Transverse colon (tissue), 4 donors: ENCODE data around the gene LRRC58. TPM values are rescaled to one million over a fixed set of nuclear protein-coding genes. Genes with fewer than 3 reads are reported as not detected.

Source experiments
- DNase-seq: peaks from one replicate; pipeline ENCODE4 v3.0.0-alpha.2; 2019
- H3K27ac ChIP-seq, 4 donors: fragments of 200-600 bp; sonication (generic); 2 replicates each; pipeline ENCODE4 v1.5.1; 2016 to 2018; ENCODE audit warnings: inconsistent platforms in 4 of 4
- H3K27me3 ChIP-seq: fragments of 200-600 bp; sonication (generic); 2 replicates; pipeline ENCODE4 v1.5.1; 2017; ENCODE audit warnings: inconsistent platforms
- H3K36me3 ChIP-seq, 4 donors: fragments of 200-600 bp; sonication (generic); 2 replicates each; pipeline ENCODE4 v1.5.1; 2017 to 2019; ENCODE audit warnings: inconsistent platforms in 4 of 4
- H3K4me1 ChIP-seq, 4 donors: fragments of 200-600 bp; sonication (generic); 2 replicates each; pipeline ENCODE4 v1.5.1; 2017 to 2020; ENCODE audit warnings: inconsistent platforms in 4 of 4
- H3K4me3 ChIP-seq, 4 donors: fragments of 200-600 bp; sonication (generic); 1 replicate in 1 of 4; 2 replicates in 3 of 4; pipeline versions ENCODE4 v1.5.1 to v1.6.1; 2017 to 2019; ENCODE audit warnings: inconsistent platforms in 4 of 4
- H3K9me3 ChIP-seq, 2 donors: fragments of 200-600 bp; sonication (generic); 2 replicates each; pipeline ENCODE4 v1.5.1; 2017 to 2019; ENCODE audit warnings: inconsistent platforms in 2 of 2
- EP300 ChIP-seq: sonication (generic); formaldehyde crosslinking; IDR thresholded peaks from one replicate; pipeline ENCODE4 v1.6.1; 2017; ENCODE audit warnings: antibody characterized with exemption, low read depth
- POLR2A ChIP-seq: fragments of 450-650 bp; IDR thresholded peaks from one replicate; pipeline ENCODE4 v1.6.1; 2016; ENCODE audit warnings: antibody characterized with exemption, mild to moderate bottlenecking, moderate library complexity
- POLR2AphosphoS5 ChIP-seq, 3 donors: sonication (generic); formaldehyde crosslinking; IDR thresholded peaks; one replicate each; pipeline ENCODE4 v1.6.1; 2016; ENCODE audit warnings: antibody characterized with exemption in 3 of 3
- WGBS, 2 donors: methylation state at CpG; one replicate each; pipeline ENCODE4 v1.1.5; 2018; ENCODE audit warnings: low coverage in 1 of 2; 5-methylcytosine and 5-hydroxymethylcytosine counted together
- in situ Hi-C, 4 donors: fragments of 200-750 bp; cut with MboI; loops; one replicate each; pipeline versions ENCODE4 v1.15.0 to v1.15.1; 2017; ENCODE audit warnings: low sequenced_read_pairs in 3 of 4, low pct_ligation_motif_present in 1 of 4, low pct_unique_long_range_greater_than_20kb in 1 of 4
- intact Hi-C: fragments of 100-400 bp; cut with DNase I; formaldehyde crosslinking; loops from one replicate; pipeline ENCODE4 v1.15.1; 2023; ENCODE audit warnings: low total_unique reads
- total RNA-seq, 4 donors: library from RNA; depleted of rRNA; stranded (reverse); fragments of >200 nt; gene quantifications; one replicate each; pipeline ENCODE4 v1.1.0, GENCODE V29; 2016
- TF ChIP-seq, protein P1 (sequence below), 5 experiments: fragments of 200-600 bp in 3 of 5; fragments of 450-650 bp in 2 of 5; sonication (generic) in 3 of 5; IDR thresholded peaks; 1 replicate in 2 of 5; 2 replicates in 3 of 5; pipeline ENCODE4 v1.5.1; 2016 to 2017; ENCODE audit warnings: antibody characterized with exemption in 5 of 5, inconsistent platforms in 3 of 5, mild to moderate bottlenecking in 2 of 5, moderate library complexity in 1 of 5

LRRC58 gene
- total RNA-seq, 4 donors from 2014 or later = 7.9 to 23.2 (median 15.2) TPM

DNA sequence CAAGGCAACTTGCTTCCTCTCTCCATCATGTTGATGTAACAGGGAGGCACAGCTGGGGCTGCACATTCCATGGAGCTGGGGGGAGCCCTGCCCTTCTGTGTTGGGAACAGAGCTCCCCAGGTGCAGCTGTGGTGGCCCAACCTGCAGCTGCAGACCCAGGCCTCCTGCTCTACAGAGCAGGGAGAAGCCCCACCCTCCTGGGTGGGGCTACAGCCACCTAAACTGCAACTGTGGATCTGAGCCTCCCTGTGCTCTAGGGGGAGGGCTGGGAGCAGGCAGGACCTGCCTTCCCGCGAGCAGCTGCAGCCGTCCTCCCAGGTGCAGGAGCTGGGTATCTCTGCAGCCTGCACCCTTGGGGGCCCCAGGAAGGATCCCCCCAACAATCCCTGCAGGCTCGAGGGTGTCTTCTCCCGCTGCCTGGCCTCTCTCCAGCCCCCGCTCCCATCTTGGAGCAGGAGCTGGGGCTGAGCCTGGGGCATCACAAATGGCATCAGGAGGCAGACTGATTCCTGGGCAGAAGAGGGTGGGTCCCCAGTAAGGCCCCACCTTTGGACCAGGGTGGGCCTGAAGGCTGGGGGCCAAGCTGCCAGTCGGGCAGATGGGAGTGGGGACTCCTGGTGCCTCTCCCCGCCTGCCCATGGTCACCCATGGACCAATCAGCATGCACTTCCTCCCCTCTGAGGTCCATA lies 7.4 kb downstream of the LRRC58 start:
- no peaks in the 10 kb centered on the region for H3K27me3 ChIP-seq
- no peak overlapping the region for H3K4me3 ChIP-seq
- TF ChIP-seq, protein P1, sequence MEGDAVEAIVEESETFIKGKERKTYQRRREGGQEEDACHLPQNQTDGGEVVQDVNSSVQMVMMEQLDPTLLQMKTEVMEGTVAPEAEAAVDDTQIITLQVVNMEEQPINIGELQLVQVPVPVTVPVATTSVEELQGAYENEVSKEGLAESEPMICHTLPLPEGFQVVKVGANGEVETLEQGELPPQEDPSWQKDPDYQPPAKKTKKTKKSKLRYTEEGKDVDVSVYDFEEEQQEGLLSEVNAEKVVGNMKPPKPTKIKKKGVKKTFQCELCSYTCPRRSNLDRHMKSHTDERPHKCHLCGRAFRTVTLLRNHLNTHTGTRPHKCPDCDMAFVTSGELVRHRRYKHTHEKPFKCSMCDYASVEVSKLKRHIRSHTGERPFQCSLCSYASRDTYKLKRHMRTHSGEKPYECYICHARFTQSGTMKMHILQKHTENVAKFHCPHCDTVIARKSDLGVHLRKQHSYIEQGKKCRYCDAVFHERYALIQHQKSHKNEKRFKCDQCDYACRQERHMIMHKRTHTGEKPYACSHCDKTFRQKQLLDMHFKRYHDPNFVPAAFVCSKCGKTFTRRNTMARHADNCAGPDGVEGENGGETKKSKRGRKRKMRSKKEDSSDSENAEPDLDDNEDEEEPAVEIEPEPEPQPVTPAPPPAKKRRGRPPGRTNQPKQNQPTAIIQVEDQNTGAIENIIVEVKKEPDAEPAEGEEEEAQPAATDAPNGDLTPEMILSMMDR (IDR thresholded peaks at IDR 0.05) = no peak
- TF ChIP-seq EP300 = no peak
- no peak for TF ChIP-seq POLR2AphosphoS5 (IDR thresholded peaks at IDR 0.05)
- H3K36me3 ChIP-seq = no peaks in the 10 kb centered on the region
- intact Hi-C loops (loop anchor here (10.0 kb wide), 1 partner anchor 97 kb away; no protein-coding TSS in a partner anchor), in situ Hi-C loops (no loop called here)
- H3K9me3 ChIP-seq = peaks cover 8 to 9% of the 10 kb centered on the region in 2 donors
- H3K4me1 ChIP-seq = peaks cover 0 to 16% (median 0%) of the 10 kb centered on the region in 4 donors
- WGBS, 2 donors = 97% methylated on average over 5 of the region's 8 CpGs; no CpG with 5 or more reads in 1 of the 2 donors
- no peak overlapping the region for H3K27ac ChIP-seq
- no peak for DNase-seq

DNA sequence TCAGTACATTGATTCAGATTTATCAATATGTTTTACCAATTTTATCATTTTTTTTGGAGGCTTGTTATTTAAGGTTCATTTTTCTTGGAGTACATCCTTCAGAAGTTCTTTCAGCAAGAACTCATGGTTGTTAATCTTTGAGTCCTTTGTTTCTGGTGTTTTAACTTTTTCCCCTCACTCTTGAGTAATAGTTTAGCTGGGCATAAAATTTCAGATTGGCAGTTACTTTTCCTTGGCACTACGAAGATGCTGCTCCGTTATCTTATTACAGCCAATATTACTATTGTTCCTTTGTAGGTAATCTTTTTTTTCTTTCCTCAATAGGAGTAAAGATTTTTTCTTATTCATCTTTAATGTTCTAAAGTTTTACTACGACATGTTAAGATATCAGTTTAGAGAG lies 9.8 kb downstream of the LRRC58 start:
- intact Hi-C loops = no loop called here
- 98 to 100% methylated on average over 3 of the region's 3 CpGs for WGBS, 2 donors
- Histone ChIP-seq H3K9me3 (peaks cover 8 to 9% of the 10 kb centered on the region in 2 donors), H3K36me3 (peaks cover 0 to 7% (median under 1%) of the 10 kb centered on the region in 4 donors), H3K27ac (no peak overlapping the region), H3K4me1 (peaks cover 0 to 6% (median 0%) of the 10 kb centered on the region in 4 donors), H3K27me3 (no peaks in the 10 kb centered on the region), H3K4me3 (no peak overlapping the region)
- in situ Hi-C loops = no loop called here
- TF ChIP-seq EP300 = no peak
- TF ChIP-seq, protein P1 (IDR thresholded peaks at IDR 0.05) = no peak
- no peak for TF ChIP-seq POLR2A
- TF ChIP-seq POLR2AphosphoS5 (IDR thresholded peaks at IDR 0.05) = no peak
- no peak for DNase-seq

DNA sequence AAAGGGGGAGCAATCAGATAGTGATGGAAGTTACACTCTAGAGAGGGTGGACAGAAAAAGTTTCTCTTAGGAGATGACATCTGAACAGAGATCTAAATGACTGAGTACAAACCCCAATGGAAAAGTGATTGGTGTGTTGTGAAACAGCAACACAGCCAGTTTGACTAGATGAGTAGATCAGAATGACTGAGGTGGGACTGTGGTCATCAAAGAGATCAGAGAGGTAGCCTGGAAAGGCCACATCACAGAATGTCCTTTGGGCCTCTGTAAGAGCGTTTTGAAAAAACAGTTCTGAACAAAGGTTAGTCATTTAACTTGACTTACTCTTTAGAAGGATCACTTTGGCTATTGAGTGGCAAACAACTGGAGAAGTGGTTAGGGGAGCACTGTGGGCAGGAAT lies 10.6 kb downstream of the LRRC58 start:
- H3K36me3 ChIP-seq = peaks cover 0 to 13% (median 5%) of the 10 kb centered on the region in 4 donors
- H3K4me3 ChIP-seq = no peak overlapping the region
- DNase-seq = no peak
- 79% methylated on average over 1 of the region's 1 CpG; no CpG with 5 or more reads in 1 of the 2 donors for WGBS, 2 donors
- no peak overlapping the region for H3K27ac ChIP-seq
- in situ Hi-C loops = no loop called here
- peaks cover 8 to 9% of the 10 kb centered on the region in 2 donors for H3K9me3 ChIP-seq
- no peaks in the 10 kb centered on the region for H3K27me3 ChIP-seq
- peaks cover 0 to 4% (median 0%) of the 10 kb centered on the region in 4 donors for H3K4me1 ChIP-seq
- intact Hi-C loops = no loop called here
- no peak for TF ChIP-seq POLR2A
- TF ChIP-seq POLR2AphosphoS5 (IDR thresholded peaks at IDR 0.05) = no peak
- TF ChIP-seq, protein P1 (IDR thresholded peaks at IDR 0.05) = no peak
- TF ChIP-seq EP300 = no peak

DNA sequence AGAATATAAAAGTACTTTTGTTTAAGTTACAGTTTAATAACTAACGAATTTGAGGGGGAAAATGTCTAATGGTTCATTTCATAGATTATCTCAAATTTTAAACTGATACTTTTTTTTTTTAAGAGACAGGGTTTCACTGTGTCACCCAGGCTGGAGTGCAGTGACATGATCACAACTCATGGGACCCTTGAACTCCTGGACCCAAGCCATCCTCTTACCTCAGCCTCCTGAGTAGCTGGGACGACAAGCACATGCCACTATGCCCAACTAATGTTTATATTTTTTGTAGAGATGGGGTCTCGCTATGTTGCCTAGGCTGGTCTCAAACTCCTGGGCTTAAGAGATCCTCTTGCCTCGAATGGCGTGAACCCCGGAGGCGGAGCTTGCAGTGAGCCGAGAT lies 16.5 kb downstream of the LRRC58 start:
- Histone ChIP-seq H3K27ac (no peak overlapping the region), H3K4me1 (peaks cover 0 to 4% (median 0%) of the 10 kb centered on the region in 4 donors), H3K36me3 (peaks cover 0 to 32% (median 11%) of the 10 kb centered on the region in 4 donors), H3K27me3 (no peaks in the 10 kb centered on the region), H3K4me3 (no peak overlapping the region), H3K9me3 (no peaks in the 10 kb centered on the region)
- DNase-seq = no peak
- TF ChIP-seq, protein P1 (IDR thresholded peaks at IDR 0.05) = no peak
- TF ChIP-seq POLR2AphosphoS5 (IDR thresholded peaks at IDR 0.05) (no peak), POLR2A (no peak), EP300 (no peak)
- intact Hi-C loops (no loop called here), in situ Hi-C loops (no loop called here)
- WGBS, 2 donors = 92 to 100% methylated on average over 2 to 8 of the region's 8 CpGs
